Loucy (cell line): ENCODE data around the gene MACROD2.
"Not testable (repeated sequence)": the region's sequence is repeated elsewhere in the genome, so short reads cannot be mapped to it uniquely, and the experiment has no call there.

Source experiments
- EZH2phosphoT487 ChIP-seq: fragments of 200-600 bp; IDR thresholded peaks from 2 replicates; pipeline ENCODE4 v1.6.1; 2018; ENCODE audit warnings: antibody characterized with exemption, mild to moderate bottlenecking, moderate library complexity, borderline replicate concordance
- TF ChIP-seq, protein P1 (sequence below): fragments of 200-600 bp; sonication (generic); conservative IDR thresholded peaks from 2 replicates; pipeline ENCODE4 v1.5.1; 2014; ENCODE audit warnings: mild to moderate bottlenecking, antibody characterized with exemption, low read length

DNA sequence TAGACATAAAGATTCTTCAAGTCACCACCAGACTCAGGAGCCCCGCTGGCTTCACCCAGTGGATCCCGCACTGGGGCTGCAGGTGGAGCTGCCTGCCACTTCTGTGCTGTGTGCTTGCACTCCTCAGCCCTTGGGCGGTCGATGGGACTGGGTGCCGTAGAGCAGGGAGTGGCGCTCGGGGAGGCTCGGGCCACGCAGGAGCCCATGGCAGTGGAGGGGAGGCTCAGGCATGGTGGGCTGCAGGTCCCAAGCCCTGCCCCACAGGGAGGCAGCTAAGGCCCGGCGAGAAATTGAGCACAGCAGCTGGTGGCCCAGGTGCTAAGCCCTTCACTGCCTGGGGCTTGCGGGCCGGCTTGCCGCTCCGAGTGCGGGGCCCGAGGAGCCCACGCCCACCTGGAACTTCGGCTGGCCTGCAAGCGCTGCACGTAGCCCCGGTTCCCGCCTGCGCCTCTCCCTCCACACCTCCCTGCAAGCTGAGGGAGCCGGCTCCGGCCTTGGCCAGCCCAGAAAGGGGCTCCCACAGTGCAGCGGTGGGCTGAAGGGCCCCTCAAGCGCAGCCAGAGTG lies 49.5 kb downstream of the MACROD2 start:
- TF ChIP-seq, protein P1, sequence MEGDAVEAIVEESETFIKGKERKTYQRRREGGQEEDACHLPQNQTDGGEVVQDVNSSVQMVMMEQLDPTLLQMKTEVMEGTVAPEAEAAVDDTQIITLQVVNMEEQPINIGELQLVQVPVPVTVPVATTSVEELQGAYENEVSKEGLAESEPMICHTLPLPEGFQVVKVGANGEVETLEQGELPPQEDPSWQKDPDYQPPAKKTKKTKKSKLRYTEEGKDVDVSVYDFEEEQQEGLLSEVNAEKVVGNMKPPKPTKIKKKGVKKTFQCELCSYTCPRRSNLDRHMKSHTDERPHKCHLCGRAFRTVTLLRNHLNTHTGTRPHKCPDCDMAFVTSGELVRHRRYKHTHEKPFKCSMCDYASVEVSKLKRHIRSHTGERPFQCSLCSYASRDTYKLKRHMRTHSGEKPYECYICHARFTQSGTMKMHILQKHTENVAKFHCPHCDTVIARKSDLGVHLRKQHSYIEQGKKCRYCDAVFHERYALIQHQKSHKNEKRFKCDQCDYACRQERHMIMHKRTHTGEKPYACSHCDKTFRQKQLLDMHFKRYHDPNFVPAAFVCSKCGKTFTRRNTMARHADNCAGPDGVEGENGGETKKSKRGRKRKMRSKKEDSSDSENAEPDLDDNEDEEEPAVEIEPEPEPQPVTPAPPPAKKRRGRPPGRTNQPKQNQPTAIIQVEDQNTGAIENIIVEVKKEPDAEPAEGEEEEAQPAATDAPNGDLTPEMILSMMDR = not testable (repeated sequence)
- TF ChIP-seq EZH2phosphoT487 = not testable (repeated sequence)
